H9 (cell line): ENCODE measurements around the gene PLCXD3. TPM values are rescaled to one million over a fixed set of nuclear protein-coding genes. Genes with fewer than 3 reads are reported as not detected.

Source experiments
- DNase-seq: peaks from one replicate; pipeline ENCODE4 v3.0.0-alpha.2; 2017
- H2AFZ ChIP-seq: one replicate; pipeline ENCODE4 v1.6.1; 2013; ENCODE audit warnings: mild to moderate bottlenecking, low read length, control low read depth, moderate library complexity
- H2AK5ac ChIP-seq: 2 replicates; pipeline ENCODE4 v1.6.1; 2013; ENCODE audit warnings: low read length, control low read depth, mixed read lengths; ENCODE audit not compliant: insufficient read length
- H2BK120ac ChIP-seq: one replicate; pipeline ENCODE4 v1.6.1; 2013; ENCODE audit warnings: low read depth, mild to moderate bottlenecking, low read length, control low read depth, inconsistent platforms; ENCODE audit not compliant: poor library complexity, severe bottlenecking
- H2BK12ac ChIP-seq: 2 replicates; pipeline ENCODE4 v1.6.1; 2013; ENCODE audit warnings: low read length, control low read depth, mixed read lengths, low read depth; ENCODE audit not compliant: insufficient read length
- H2BK15ac ChIP-seq: 2 replicates; pipeline ENCODE4 v1.6.1; 2013; ENCODE audit warnings: low read depth, low read length, control low read depth
- H2BK20ac ChIP-seq: one replicate; pipeline ENCODE4 v1.6.1; 2013; ENCODE audit warnings: low read depth, mild to moderate bottlenecking, low read length, control low read depth, inconsistent platforms; ENCODE audit not compliant: poor library complexity, severe bottlenecking
- H2BK5ac ChIP-seq: 2 replicates; pipeline ENCODE4 v1.6.1; 2013; ENCODE audit warnings: low read length, control low read depth, mixed read lengths; ENCODE audit not compliant: insufficient read length
- H3K14ac ChIP-seq: 2 replicates; pipeline ENCODE4 v1.6.1; 2013; ENCODE audit warnings: low read length, control low read depth; ENCODE audit not compliant: insufficient read depth
- H3K18ac ChIP-seq: 2 replicates; pipeline ENCODE4 v1.6.1; 2013; ENCODE audit warnings: low read depth, mild to moderate bottlenecking, mixed read lengths, low read length, control low read depth; ENCODE audit not compliant: insufficient read length
- H3K23ac ChIP-seq: 2 replicates; pipeline ENCODE4 v1.6.1; 2013; ENCODE audit warnings: low read length, control low read depth, mixed read lengths, low read depth; ENCODE audit not compliant: insufficient read length
- H3K23me2 ChIP-seq: 2 replicates; pipeline ENCODE4 v1.6.1; 2013; ENCODE audit warnings: low read depth, mild to moderate bottlenecking, mixed read lengths, low read length, control low read depth; ENCODE audit not compliant: insufficient read length, poor library complexity, severe bottlenecking
- H3K27ac ChIP-seq: 2 replicates; pipeline ENCODE4 v1.5.1; 2013; ENCODE audit warnings: low read length, control low read depth, mixed read lengths, low read depth; ENCODE audit not compliant: insufficient read length
- H3K27me3 ChIP-seq: 2 replicates; pipeline ENCODE4 v1.6.1; 2013; ENCODE audit warnings: low read length, control low read depth, inconsistent platforms; ENCODE audit not compliant: insufficient read depth
- H3K4ac ChIP-seq: 2 replicates; pipeline ENCODE4 v1.6.1; 2013; ENCODE audit warnings: low read depth, mild to moderate bottlenecking, control low read depth, inconsistent platforms, low read length, moderate library complexity
- H3K4me1 ChIP-seq: 2 replicates; pipeline ENCODE4 v1.6.1; 2013; ENCODE audit warnings: low read length, control low read depth, inconsistent platforms; ENCODE audit not compliant: insufficient read depth
- H3K4me2 ChIP-seq: 2 replicates; pipeline ENCODE4 v1.6.1; 2013; ENCODE audit warnings: low read length, control low read depth, mixed read lengths; ENCODE audit not compliant: insufficient read length, insufficient read depth
- H3K56ac ChIP-seq: 2 replicates; pipeline ENCODE4 v1.6.1; 2013; ENCODE audit warnings: low read depth, mild to moderate bottlenecking, mixed read lengths, low read length, control low read depth; ENCODE audit not compliant: insufficient read length
- H3K79me1 ChIP-seq: 2 replicates; pipeline ENCODE4 v1.6.1; 2013; ENCODE audit warnings: low read depth, mild to moderate bottlenecking, moderate library complexity, low read length, control low read depth, inconsistent platforms; ENCODE audit not compliant: insufficient read depth, poor library complexity, severe bottlenecking
- H3K79me2 ChIP-seq: 2 replicates; pipeline ENCODE4 v1.6.1; 2013; ENCODE audit warnings: low read length, control low read depth, inconsistent platforms; ENCODE audit not compliant: insufficient read depth
- H3K9ac ChIP-seq: 2 replicates; pipeline ENCODE4 v1.6.1; 2013; ENCODE audit warnings: low read length, control low read depth, mixed read lengths; ENCODE audit not compliant: insufficient read length; ENCODE audit errors: extremely low read depth
- H3K9me3 ChIP-seq: one replicate; pipeline ENCODE4 v1.6.1; 2013; ENCODE audit warnings: low read depth, low read length, inconsistent platforms; ENCODE audit not compliant: control insufficient read depth
- H3T11ph ChIP-seq: one replicate; pipeline ENCODE4 v1.6.1; 2013; ENCODE audit warnings: mild to moderate bottlenecking, low read length, control low read depth, inconsistent platforms
- H4K20me1 ChIP-seq: one replicate; pipeline ENCODE4 v1.6.1; 2013; ENCODE audit not compliant: control insufficient read depth, insufficient read length, insufficient read depth
- H4K5ac ChIP-seq: 2 replicates; pipeline ENCODE4 v1.6.1; 2013; ENCODE audit warnings: low read depth, mild to moderate bottlenecking, mixed read lengths, low read length, control low read depth; ENCODE audit not compliant: insufficient read length
- H4K8ac ChIP-seq: replicated peaks from 2 replicates; pipeline ENCODE4 v1.6.1; 2013; ENCODE audit warnings: low read length, control low read depth, mixed read lengths, low read depth; ENCODE audit not compliant: insufficient read length
- H4K91ac ChIP-seq: 2 replicates; pipeline ENCODE4 v1.6.1; 2013; ENCODE audit warnings: low read depth, mild to moderate bottlenecking, moderate library complexity, mixed read lengths, low read length, control low read depth; ENCODE audit not compliant: insufficient read length
- H3K27ac Mint-ChIP-seq, 3 experiments: 2 replicates in 2 of 3; 3 replicates in 1 of 3; pipeline ENCODE4 v1.8.0; 2020 to 2021; ENCODE audit warnings: mixed read lengths in 3 of 3, mild to moderate bottlenecking in 1 of 3, moderate library complexity in 1 of 3
- H3K27me3 Mint-ChIP-seq: 2 replicates; pipeline ENCODE4 v1.8.0; 2021; ENCODE audit warnings: low read depth, mild to moderate bottlenecking, moderate library complexity, mixed read lengths
- H3K36me3 Mint-ChIP-seq, 3 experiments: 2 replicates in 2 of 3; 3 replicates in 1 of 3; pipeline ENCODE4 v1.8.0; 2020 to 2021; ENCODE audit warnings: low read depth in 3 of 3, mixed read lengths in 3 of 3; ENCODE audit not compliant: insufficient read depth in 1 of 3
- H3K4me1 Mint-ChIP-seq, 2 experiments: 2 replicates each; pipeline ENCODE4 v1.8.0; 2020; ENCODE audit warnings: mixed read lengths in 2 of 2
- H3K4me3 Mint-ChIP-seq, 2 experiments: 2 replicates in 1 of 2; 3 replicates in 1 of 2; pipeline ENCODE4 v1.8.0; 2020 to 2021; ENCODE audit warnings: mild to moderate bottlenecking in 2 of 2, mixed read lengths in 2 of 2, moderate library complexity in 1 of 2
- H3K9me3 Mint-ChIP-seq, 2 experiments: 2 replicates in 1 of 2; 3 replicates in 1 of 2; pipeline ENCODE4 v1.8.0; 2020; ENCODE audit warnings: mild to moderate bottlenecking in 2 of 2, mixed read lengths in 2 of 2, moderate library complexity in 1 of 2
- WGBS: extraction: QIAGEN DNeasy Blood & Tissue Kit; methylation state at CpG from one replicate; pipeline ENCODE4 v1.1.7; 2013; ENCODE audit warnings: missing lambda C conversion rate, low lambda C conversion rate, mixed read lengths; ENCODE audit not compliant: insufficient read length; ENCODE audit errors: extremely low coverage; 5-methylcytosine and 5-hydroxymethylcytosine counted together
- total RNA-seq: library from RNA; stranded (reverse); gene quantifications from 2 replicates; pipeline ENCODE4 v1.2.1, GENCODE V29; 2021
- TF ChIP-seq, protein P1 (sequence below): fragments of 200-600 bp; sonication (generic); conservative IDR thresholded peaks from 3 replicates; pipeline ENCODE4 v1.8.0; 2021; ENCODE audit warnings: antibody characterized with exemption, mild to moderate bottlenecking

The PLCXD3 gene
- total RNA-seq, 1 experiment from 2014 or later, result not detected

DNA sequence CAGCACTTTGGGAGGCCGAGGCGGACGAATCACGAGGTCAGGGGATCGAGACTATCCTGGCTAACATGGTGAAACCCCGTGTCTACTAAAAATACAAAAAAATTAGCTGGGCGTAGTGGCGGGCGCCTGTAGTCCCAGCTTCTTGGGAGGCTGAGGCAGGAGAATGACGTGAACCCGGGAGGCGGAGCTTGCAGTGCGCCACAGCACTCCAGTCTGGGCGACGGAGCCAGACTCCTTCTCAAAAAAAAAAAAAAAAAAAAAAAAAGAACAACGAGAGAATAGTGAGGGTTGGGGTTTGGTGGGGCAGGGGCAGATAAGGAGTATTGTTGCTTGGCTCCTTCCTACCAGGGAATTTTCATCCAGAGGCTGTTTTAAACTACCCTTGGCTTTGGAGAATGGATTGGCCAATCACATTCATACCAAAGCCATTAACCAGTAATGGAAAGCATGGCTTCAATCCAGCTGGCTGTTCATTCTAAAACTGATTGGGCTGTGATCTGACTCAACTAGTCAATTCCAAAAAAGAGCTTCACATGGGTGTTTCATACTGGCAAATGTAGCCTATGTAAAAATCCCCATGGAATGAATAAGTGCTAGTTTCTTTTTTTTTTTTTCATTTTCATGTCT lies 64.4 kb downstream of the PLCXD3 start:
- H2BK20ac ChIP-seq, result no peak overlapping the region
- no peak overlapping the region for H2BK5ac ChIP-seq
- no peak overlapping the region for H2BK120ac ChIP-seq
- no peaks in the 10 kb centered on the region for H3K23me2 ChIP-seq
- H3K9ac ChIP-seq, result no peak overlapping the region
- Mint-ChIP-seq H3K36me3 (no peaks in the 10 kb centered on the region), H3K4me1 (no peaks in the 10 kb centered on the region), H3K4me3 (no peak overlapping the region), H3K27me3 (peaks cover 2% of the 10 kb centered on the region; the same call in 1 of the 2 replicates), H3K9me3 (no peaks in the 10 kb centered on the region), H3K27ac (no peak overlapping the region)
- no peak for DNase-seq
- H4K91ac ChIP-seq, result no peak overlapping the region
- no peak overlapping the region for H2AFZ ChIP-seq
- H2BK12ac ChIP-seq, result no peak overlapping the region
- no peaks in the 10 kb centered on the region for H3K27me3 ChIP-seq
- no peaks in the 10 kb centered on the region for H3K9me3 ChIP-seq
- H3K79me1 ChIP-seq, result no peaks in the 10 kb centered on the region
- H3K4me1 ChIP-seq, result no peaks in the 10 kb centered on the region
- no peaks in the 10 kb centered on the region for H3K79me2 ChIP-seq
- no CpG with 5 or more reads among the region's 16 CpGs for WGBS
- no peak overlapping the region for H3T11ph ChIP-seq
- H2AK5ac ChIP-seq, result no peak overlapping the region
- no peak overlapping the region for H3K23ac ChIP-seq
- H3K56ac ChIP-seq, result no peak overlapping the region
- no peak overlapping the region for H4K5ac ChIP-seq
- H3K4ac ChIP-seq, result no peak overlapping the region
- no peak overlapping the region for H3K27ac ChIP-seq
- TF ChIP-seq, protein P1, sequence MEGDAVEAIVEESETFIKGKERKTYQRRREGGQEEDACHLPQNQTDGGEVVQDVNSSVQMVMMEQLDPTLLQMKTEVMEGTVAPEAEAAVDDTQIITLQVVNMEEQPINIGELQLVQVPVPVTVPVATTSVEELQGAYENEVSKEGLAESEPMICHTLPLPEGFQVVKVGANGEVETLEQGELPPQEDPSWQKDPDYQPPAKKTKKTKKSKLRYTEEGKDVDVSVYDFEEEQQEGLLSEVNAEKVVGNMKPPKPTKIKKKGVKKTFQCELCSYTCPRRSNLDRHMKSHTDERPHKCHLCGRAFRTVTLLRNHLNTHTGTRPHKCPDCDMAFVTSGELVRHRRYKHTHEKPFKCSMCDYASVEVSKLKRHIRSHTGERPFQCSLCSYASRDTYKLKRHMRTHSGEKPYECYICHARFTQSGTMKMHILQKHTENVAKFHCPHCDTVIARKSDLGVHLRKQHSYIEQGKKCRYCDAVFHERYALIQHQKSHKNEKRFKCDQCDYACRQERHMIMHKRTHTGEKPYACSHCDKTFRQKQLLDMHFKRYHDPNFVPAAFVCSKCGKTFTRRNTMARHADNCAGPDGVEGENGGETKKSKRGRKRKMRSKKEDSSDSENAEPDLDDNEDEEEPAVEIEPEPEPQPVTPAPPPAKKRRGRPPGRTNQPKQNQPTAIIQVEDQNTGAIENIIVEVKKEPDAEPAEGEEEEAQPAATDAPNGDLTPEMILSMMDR, result no peak
- H2BK15ac ChIP-seq, result no peak overlapping the region
- H3K4me2 ChIP-seq, result no peak overlapping the region
- no peak overlapping the region for H3K14ac ChIP-seq
- H3K18ac ChIP-seq, result no peak overlapping the region
- no peak overlapping the region for H4K8ac ChIP-seq
- no peaks in the 10 kb centered on the region for H4K20me1 ChIP-seq
